AG04449 (cell line): ENCODE results near the gene RNF207.

Experiments
- CTCF ChIA-PET: fragments of 350-600 bp; formaldehyde crosslinking; extraction: SDS; loops from one replicate; lab custom pipeline; 2021; ENCODE audit warnings: antibody characterized with exemption; lab: Yijun Ruan, JAX
- POLR2A ChIA-PET: fragments of 400-600, 350-600 bp; formaldehyde crosslinking; extraction: SDS; loops from one replicate; lab custom pipeline; 2020; ENCODE audit warnings: antibody characterized with exemption, inconsistent platforms; lab: Yijun Ruan, JAX
- DNase-seq: peaks from one replicate; pipeline ENCODE4 v3.0.0-alpha.2; 2010; ENCODE audit warnings: low read depth, low spot score
- H3K4me3 ChIP-seq: 2 replicates; pipeline ENCODE4 v1.5.1; 2011; ENCODE audit warnings: low read depth, mild to moderate bottlenecking, control low read depth, low read length
- TF ChIP-seq, protein P1 (sequence below): IDR thresholded peaks from one replicate; pipeline ENCODE4 v1.5.1; 2011; ENCODE audit warnings: mild to moderate bottlenecking, moderate library complexity, low read length, control low read depth, inconsistent platforms; ENCODE audit not compliant: insufficient read depth; ENCODE audit errors: missing control alignments

The RNF207 gene

DNA sequence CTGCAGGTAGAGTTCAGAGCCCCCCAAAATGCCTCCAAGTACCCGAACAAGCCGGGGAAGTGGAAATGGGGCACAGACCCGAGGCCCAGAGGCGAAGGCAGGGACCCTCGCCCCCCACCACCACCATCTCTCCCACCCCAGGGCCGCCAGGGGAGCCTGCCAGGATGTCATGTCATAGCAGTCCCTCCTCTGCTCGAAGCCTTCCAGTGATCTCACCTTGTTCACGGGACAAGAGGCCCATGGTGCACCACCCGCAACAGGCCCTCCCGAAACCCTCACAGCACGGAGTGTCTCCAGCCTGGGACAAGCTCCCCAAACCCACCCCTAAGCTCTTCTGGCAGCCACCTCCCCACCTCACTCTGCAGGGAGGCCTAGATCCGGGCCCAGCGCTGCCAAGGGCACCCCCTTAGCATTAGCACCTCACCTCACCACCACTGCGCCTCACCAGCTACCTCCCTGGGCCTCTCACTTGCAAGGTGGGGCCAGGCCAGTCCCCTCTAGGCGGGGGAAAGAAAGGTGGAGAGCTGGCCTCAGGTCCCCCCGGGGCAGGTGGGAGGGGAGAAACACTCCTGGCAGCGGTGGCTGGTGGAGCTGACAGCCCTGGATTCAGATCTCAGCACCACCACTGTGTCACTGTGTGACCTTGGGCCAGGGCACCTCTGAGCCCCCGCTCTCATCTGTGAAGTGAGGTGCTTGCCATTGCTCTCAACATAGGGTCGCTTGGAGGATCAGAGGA, 39.1 kb upstream of the RNF207 start:
- no peak for DNase-seq
- ChIA-PET POLR2A (no interaction called here), CTCF (no interaction called here)
- TF ChIP-seq, protein P1, sequence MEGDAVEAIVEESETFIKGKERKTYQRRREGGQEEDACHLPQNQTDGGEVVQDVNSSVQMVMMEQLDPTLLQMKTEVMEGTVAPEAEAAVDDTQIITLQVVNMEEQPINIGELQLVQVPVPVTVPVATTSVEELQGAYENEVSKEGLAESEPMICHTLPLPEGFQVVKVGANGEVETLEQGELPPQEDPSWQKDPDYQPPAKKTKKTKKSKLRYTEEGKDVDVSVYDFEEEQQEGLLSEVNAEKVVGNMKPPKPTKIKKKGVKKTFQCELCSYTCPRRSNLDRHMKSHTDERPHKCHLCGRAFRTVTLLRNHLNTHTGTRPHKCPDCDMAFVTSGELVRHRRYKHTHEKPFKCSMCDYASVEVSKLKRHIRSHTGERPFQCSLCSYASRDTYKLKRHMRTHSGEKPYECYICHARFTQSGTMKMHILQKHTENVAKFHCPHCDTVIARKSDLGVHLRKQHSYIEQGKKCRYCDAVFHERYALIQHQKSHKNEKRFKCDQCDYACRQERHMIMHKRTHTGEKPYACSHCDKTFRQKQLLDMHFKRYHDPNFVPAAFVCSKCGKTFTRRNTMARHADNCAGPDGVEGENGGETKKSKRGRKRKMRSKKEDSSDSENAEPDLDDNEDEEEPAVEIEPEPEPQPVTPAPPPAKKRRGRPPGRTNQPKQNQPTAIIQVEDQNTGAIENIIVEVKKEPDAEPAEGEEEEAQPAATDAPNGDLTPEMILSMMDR = no peak
- H3K4me3 ChIP-seq = no peak overlapping the region

DNA sequence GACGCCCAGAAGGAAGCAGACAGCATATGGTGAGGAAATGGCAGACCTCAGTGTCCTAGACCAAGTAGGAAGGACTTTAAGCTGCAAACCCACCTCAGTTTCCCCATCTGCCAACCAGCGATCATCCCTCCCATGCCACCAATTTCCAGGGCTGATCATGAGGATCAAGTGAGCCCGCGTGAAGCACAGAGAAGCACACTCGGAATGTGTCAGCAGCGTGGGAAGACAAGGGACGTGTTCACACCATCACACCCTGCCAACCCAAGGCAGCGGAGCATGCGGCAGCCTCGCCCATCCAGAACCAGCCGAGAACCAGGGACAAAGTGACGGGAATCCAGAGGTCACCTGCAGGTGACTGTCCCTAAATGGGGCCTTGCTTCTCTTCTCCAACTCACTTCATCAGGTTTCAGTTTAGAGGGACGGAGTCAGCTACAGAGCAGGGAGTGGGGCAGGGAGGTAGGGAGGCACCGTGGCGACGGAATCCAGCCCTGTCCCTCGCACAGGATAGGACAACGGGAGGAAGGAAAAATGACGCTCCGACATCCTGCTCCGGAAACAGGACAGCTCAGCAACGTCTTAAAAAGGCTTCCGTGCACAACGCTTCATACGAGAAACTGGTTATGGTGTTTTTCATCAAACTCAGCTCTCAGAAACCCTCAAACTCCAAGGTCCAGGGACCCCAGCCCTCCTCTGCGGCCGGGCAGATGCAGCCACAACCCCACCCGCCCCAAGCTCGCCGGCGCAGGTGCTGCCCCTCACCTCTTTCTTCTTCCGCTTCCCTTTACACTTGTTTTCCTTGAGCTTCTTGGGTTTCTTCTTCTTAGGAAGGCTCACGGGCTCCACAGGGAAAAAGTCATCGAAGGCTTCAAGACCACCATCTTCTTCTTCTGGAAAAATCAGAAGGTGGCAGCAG, 38.3 kb upstream of the RNF207 start:
- TF ChIP-seq, protein P1 = no peak
- CTCF ChIA-PET = interaction anchor here (0.5 kb wide), 1 partner anchor 24 kb away, joined by 3 read pairs; no protein-coding TSS in a partner anchor
- POLR2A ChIA-PET = no interaction called here
- no peak for DNase-seq
- H3K4me3 ChIP-seq = no peak overlapping the region

- ChIA-PET CTCF (no interaction called here), POLR2A (no interaction called here)
- H3K4me3 ChIP-seq = no peak overlapping the region
- no peak for DNase-seq
- TF ChIP-seq, protein P1 = no peak
Observed at GRCh38 chr1:6168947-6169586, 36.9 kb upstream of the RNF207 start.

DNA sequence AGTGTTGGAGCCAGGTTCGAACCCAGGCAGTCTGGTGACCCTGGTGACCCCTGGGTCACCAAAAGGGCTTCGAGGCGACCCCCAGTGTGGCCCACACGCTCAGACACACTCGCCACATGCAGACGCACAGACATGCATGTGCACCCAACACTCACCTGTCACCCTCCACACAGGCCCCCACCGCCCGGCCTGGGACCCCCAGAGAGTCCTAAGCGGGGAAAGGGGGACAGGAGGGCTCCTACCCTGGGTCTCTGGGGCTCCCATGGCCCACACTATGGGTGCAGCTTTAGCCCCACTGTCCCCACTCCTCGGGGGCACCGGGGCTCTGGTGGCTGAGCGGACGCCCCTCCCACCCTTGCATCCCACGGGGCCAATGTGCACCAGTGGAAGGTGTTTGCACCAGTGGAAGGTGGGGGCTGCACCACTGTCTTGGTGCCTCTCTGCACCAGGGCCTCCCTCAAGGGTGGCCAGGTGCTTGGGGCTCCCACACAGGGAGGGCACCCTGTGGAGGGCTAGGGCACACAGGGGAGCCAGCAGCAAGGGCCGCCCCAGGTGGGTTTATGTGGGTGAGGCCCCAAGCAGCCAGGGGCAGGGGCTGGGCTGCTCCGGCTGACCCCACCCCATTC, 35.7 kb upstream of the RNF207 start:
- TF ChIP-seq, protein P1 = no peak
- DNase-seq = no peak
- ChIA-PET POLR2A (interaction anchor here (0.6 kb wide), 1 partner anchor 23 kb away, joined by 3 read pairs; no protein-coding TSS in a partner anchor), CTCF (interaction anchor here (1.3 to 2.3 kb wide), 4 partner anchors 14 to 117 kb away, joined by 3 to 9 read pairs (median 4); no protein-coding TSS in a partner anchor)
- H3K4me3 ChIP-seq = no peak overlapping the region

DNA sequence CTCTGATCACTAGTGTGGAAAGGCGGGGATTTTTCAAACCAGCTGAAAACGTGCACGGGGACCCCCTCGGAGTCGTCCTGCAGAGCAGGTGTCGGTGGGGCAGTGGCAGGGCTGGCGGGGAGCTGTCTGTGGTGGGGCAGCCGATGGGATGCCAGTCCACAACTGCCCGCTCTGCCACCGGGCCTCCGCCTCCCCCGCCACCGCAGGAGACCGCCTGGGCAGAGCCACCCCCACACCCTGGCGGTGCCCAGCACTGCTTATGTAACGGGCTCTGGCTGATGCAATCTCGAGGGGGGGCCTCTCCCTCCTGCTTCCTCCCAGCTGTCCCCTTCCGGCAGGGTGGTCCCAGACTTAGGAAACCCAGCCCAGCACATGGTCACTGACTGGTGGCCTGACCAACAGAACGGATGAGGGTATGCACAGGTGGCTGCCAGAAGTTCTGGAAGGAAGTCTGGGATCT, 35.1 kb upstream of the RNF207 start:
- H3K4me3 ChIP-seq = no peak overlapping the region
- DNase-seq = no peak
- TF ChIP-seq, protein P1 = no peak
- ChIA-PET CTCF (interaction anchor here (1.0 to 2.3 kb wide), 7 partner anchors 9 to 117 kb away, joined by 3 to 9 read pairs (median 4); no protein-coding TSS in a partner anchor), POLR2A (no interaction called here)
